Small intestine (tissue), 7 donors: ENCODE results near the gene KCNJ18. TPM values are rescaled to one million over a fixed set of nuclear protein-coding genes. Genes with fewer than 3 reads are reported as not detected.
"Not testable (repeated sequence)": the region's sequence is repeated elsewhere in the genome, so short reads cannot be mapped to it uniquely, and the experiment has no call there.

ENCODE experiments used
- DNase-seq, 2 donors: peaks; one replicate each; pipeline versions ENCODE4 v3.0.0 to v3.0.0-alpha.2; 2013
- FAIRE-seq: peaks from 2 replicates; lab custom pipeline; 2012; peaks lifted over from hg19 to GRCh38; lab: Jason Lieb, UNC
- H3K27ac ChIP-seq, 3 donors: one replicate each; pipeline ENCODE4 v1.5.1; 2013; ENCODE audit warnings: low read length in 2 of 3, mild to moderate bottlenecking in 2 of 3, control low read depth in 1 of 3, inconsistent platforms in 1 of 3, low read depth in 1 of 3, moderate library complexity in 1 of 3
- H3K27me3 ChIP-seq, 3 donors: one replicate each; pipeline ENCODE4 v1.6.1; 2013; ENCODE audit warnings: low read length in 3 of 3, inconsistent platforms in 1 of 3; ENCODE audit not compliant: control insufficient read depth in 3 of 3, insufficient read depth in 3 of 3
- H3K36me3 ChIP-seq, 3 donors: one replicate each; pipeline ENCODE4 v1.6.1; 2013; ENCODE audit warnings: low read length in 3 of 3, inconsistent platforms in 1 of 3, low read depth in 1 of 3, mild to moderate bottlenecking in 1 of 3, moderate library complexity in 1 of 3; ENCODE audit not compliant: control insufficient read depth in 3 of 3, insufficient read depth in 2 of 3
- H3K4me1 ChIP-seq, 3 donors: one replicate each; pipeline ENCODE4 v1.6.1; 2013; ENCODE audit warnings: low read length in 2 of 3, inconsistent platforms in 1 of 3, low read depth in 1 of 3, mild to moderate bottlenecking in 1 of 3, moderate library complexity in 1 of 3; ENCODE audit not compliant: control insufficient read depth in 3 of 3, insufficient read depth in 2 of 3
- H3K4me3 ChIP-seq, 3 donors: one replicate each; pipeline ENCODE4 v1.5.1; 2013; ENCODE audit warnings: low read length in 3 of 3, control low read depth in 1 of 3, inconsistent platforms in 1 of 3, low read depth in 1 of 3, mild to moderate bottlenecking in 1 of 3, moderate library complexity in 1 of 3
- H3K9me3 ChIP-seq, 2 donors: one replicate each; pipeline ENCODE4 v1.6.1; 2013; ENCODE audit warnings: low read depth in 1 of 2, low read length in 1 of 2; ENCODE audit not compliant: control insufficient read depth in 2 of 2, insufficient read depth in 1 of 2
- WGBS, 3 donors: extraction: QIAGEN DNeasy Blood & Tissue Kit; methylation state at CpG; one replicate each; pipeline ENCODE4 v1.1.7; 2013; 5-methylcytosine and 5-hydroxymethylcytosine counted together
- polyA plus RNA-seq, 4 donors: library from polyadenylated mRNA; stranded (reverse) in 3 of 4; unstranded in 1 of 4; fragments of 200-250 nt in 3 of 4; fragments of 120-200 nt in 1 of 4; gene quantifications; one replicate each; pipeline versions ENCODE4 v1.2.1 to v1.2.3, GENCODE V29; 2013
- donor health status: healthy with polysubstance abuse.
- donor health status: control.
- donor health status: control.
- donor health status: Bipolar disorder and iron deficiency.
- donor health status: healthy.

The KCNJ18 gene
- polyA plus RNA-seq, 4 donors: not detected

DNA sequence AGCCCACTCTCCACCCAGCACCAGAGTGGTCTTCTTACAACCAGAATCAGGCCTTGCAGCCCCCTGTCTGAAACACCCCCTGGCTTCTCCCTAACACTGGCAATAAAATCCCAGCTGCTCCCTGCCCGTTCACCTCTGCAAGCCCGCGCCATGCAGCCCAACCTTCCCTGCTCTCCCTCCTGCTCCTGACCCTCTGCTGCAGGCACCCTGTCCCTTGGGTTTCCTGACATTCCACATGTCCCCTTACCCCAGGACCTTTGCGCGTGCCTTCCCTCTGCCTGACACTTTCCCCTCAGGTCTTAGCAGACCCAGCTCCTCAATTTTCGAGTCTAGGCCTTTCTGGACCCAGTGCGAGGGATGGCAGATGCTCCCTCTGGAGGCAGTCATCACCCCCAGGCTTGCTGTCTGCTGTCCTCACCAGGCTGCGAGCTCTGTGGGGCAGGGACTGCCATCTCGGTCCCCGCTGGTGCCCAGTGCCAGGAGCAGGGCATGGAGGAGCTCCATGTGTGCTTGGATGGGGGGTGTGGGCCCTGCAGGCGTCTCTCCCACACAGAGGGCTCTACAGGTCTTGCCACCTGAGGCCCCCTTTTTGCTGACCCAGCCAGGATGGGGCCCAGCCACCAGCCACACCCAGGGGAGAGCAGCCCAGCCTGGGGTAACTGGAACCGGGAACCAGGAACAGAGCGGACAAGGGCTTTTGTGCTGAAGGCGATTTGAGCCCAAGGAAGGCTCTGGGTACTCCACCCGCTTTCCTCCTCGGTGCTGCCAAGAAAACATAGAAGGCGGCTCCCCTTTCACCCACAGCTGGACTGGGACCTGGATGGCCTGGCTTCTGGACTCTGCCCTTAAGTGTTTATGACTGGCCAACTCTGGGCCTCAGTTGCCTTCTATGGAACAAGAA lies 15.6 kb downstream of the KCNJ18 start:
- not testable (repeated sequence) for DNase-seq
- WGBS, 3 donors: 73 to 78% (median 75%) methylated on average over 13 to 15 of the region's 17 CpGs

DNA sequence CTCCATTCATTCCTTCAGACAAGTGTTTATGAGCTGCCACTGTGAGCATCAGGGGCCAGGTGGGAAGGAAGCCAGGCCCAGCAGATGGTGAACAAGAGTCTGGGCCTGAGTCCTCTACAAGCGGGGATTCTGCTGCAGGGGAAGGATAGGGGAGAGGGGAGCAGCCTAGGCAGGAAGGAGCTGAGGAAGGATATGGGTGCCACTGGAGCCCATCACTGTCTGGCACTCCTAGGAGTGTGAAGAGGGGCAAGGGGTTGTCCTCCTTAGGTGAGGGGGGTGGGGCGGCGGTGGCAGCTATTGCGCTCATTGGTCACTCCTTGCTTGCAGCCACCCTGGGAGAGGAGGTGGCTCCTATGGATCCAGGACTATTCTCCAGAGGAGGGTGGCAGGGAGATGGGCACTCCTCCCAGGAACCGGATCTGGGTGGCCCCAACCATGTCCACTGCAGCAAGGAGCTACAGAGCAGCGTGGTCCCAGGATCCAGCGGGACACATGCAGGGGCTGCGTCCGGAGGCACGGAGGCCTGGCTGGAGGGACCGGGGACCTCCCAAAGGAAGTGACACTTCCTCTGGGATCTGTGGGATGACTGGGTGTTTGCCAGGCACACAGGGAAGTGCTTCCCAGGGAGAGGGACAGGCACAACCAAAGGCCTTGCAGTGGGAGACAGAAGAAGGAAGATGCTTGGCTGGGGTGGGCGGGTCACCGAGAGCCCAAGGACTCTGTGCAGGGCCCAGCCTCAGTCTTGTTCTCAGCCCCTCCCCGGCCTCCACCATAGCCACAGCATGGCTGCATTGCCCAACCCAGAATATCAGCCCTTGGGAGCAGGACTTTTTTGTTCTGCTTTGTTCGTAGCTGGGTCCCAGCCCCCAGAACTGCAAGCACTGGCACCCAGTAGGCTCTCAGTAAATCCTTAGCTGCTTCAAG lies 16.6 kb downstream of the KCNJ18 start:
- FAIRE-seq, DNase-seq, H3K4me3 ChIP-seq, H3K36me3 ChIP-seq, H3K27ac ChIP-seq, H3K27me3 ChIP-seq, H3K4me1 ChIP-seq: not testable (repeated sequence)
- WGBS, 3 donors: 82 to 85% (median 84%) methylated on average over 14 to 15 of the region's 15 CpGs
- peaks cover 0 to 34% of the 10 kb centered on the region in 2 donors for H3K9me3 ChIP-seq

More for the DNA sequence above, 15.6 kb downstream of the KCNJ18 start:
- not testable (repeated sequence) for H3K4me3 ChIP-seq, FAIRE-seq, H3K27me3 ChIP-seq, H3K36me3 ChIP-seq, H3K4me1 ChIP-seq, H3K27ac ChIP-seq
- H3K9me3 ChIP-seq: peaks cover 0 to 34% of the 10 kb centered on the region in 2 donors

DNA sequence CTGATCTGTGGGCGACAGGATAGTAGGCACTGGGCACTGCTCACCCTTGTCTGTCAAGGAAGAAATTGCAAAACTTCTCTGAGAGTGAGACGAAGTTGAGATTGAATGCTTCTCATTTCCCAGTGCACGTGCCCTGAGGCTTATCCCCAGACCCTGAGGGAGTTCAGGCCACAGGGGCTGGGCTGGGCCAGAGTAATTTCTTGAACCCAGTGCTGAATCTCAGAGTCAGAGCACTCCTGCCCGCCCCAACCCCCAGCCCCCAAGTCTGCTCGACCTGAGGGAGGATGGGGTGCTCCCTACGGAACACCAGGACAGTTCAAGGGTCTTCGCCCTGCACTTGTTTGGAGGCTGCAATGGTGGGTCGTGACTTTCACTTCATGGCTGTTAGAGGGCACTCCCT lies 17.7 kb downstream of the KCNJ18 start:
- WGBS, 3 donors: 46 to 61% (median 59%) methylated on average over 6 to 8 of the region's 8 CpGs
- peaks cover 0 to 27% of the 10 kb centered on the region in 2 donors for H3K9me3 ChIP-seq
- H3K36me3 ChIP-seq, H3K4me3 ChIP-seq, H3K27ac ChIP-seq, H3K27me3 ChIP-seq, DNase-seq, H3K4me1 ChIP-seq, FAIRE-seq: not testable (repeated sequence)

DNA sequence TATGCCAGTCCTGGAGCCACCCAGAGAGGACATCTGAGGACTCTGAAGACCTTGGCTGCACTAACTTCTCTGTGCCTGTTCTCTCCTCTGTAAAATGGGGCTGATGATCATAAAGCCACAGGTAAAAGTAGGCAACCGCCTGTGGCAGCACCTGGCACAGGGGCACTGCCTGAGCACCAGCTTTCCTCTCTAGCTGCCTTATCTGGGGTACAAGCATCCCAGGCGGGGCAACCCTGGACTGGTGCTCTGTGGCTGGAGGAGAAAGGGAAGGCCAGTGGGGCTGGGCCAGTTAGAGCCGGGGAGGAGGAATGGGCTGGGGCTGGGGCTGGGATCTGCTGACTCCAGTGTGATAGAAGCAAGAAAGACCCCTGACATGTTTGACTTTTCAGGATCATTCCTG lies 18.2 kb downstream of the KCNJ18 start:
- not testable (repeated sequence) for DNase-seq, H3K27ac ChIP-seq, H3K27me3 ChIP-seq, H3K36me3 ChIP-seq, H3K4me3 ChIP-seq, H3K4me1 ChIP-seq, FAIRE-seq
- WGBS, 3 donors: 50 to 87% (median 68%) methylated on average over 3 of the region's 3 CpGs
- peaks cover 0 to 22% of the 10 kb centered on the region in 2 donors for H3K9me3 ChIP-seq

DNA sequence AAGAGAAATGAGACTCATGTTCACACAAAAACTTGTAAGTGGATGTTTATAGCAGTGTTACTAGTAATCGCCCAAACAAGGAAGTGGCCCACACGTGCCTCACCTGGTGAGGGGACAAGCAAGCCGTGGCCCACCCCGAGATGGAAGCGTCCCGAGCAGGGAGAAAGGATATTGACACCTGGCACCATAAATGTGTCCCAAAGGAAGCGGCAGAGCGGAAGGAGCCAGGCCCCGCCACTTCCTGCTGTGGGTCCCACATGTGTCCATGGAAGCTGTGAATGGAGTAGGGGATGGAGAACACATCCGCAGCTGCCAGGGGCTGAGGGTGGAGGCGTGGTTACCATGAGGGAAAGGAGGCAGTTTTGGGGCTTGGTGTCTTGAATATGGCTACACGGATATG lies 18.9 kb downstream of the KCNJ18 start:
- H3K36me3 ChIP-seq: no peaks in the 10 kb centered on the region
- no peaks in the 10 kb centered on the region for H3K27me3 ChIP-seq
- WGBS, 3 donors: 70 to 80% (median 71%) methylated on average over 12 of the region's 12 CpGs
- H3K9me3 ChIP-seq: peaks cover 0 to 20% of the 10 kb centered on the region in 2 donors
- H3K4me1 ChIP-seq: no peaks in the 10 kb centered on the region
- DNase-seq (no peak), FAIRE-seq (no peak)
- H3K27ac ChIP-seq: no peak overlapping the region
- no peak overlapping the region for H3K4me3 ChIP-seq

DNA sequence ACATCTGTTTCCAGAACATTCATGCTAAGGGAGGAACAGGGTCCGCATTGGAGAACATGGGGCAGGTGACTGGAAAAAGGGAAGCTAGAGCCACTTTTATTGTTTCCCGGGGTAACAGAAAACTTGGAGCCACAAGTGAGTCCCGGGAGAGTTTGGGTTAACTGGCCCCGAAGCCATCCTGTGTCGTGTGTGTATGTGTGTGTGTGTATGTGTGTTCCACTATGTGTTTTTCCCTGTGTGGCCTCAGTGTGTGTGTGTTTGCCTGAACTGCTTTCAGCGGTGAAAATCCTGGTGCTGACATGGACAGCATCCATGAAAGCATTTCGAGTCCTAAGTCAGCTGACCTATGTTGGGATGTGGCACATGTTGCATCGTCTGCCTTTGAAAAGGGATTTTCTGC lies 20.7 kb downstream of the KCNJ18 start:
- 66 to 69% (median 68%) methylated on average over 7 to 8 of the region's 8 CpGs for WGBS, 3 donors

DNA sequence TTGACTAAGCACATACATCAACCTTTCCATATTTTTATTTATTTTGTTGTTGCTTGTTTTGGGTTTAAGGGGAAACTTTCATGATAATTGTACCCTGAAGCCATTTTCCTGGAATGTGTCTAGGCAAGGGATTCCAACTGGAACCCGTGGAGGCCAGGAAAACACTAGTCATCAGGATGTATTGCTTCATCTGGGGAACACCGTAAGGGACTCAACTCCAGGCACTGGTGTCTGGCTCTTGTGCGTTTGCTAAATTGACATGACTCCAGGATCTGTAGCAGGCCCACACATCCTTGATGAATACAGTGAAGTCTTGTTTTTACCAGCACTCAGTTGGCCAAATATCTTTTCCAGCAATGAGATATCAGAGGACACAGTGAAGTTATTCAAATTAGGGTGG lies 21.3 kb downstream of the KCNJ18 start:
- H3K4me3 ChIP-seq, H3K27me3 ChIP-seq, H3K4me1 ChIP-seq, H3K9me3 ChIP-seq, H3K36me3 ChIP-seq, H3K27ac ChIP-seq, DNase-seq, FAIRE-seq: not testable (repeated sequence)
- no CpG with 5 or more reads among the region's 3 CpGs for WGBS, 3 donors

More for the DNA sequence above, 20.7 kb downstream of the KCNJ18 start:
- not testable (repeated sequence) for H3K27me3 ChIP-seq, DNase-seq, H3K27ac ChIP-seq, H3K36me3 ChIP-seq, FAIRE-seq, H3K4me1 ChIP-seq, H3K4me3 ChIP-seq
- H3K9me3 ChIP-seq: peaks cover 0 to 11% of the 10 kb centered on the region in 2 donors

DNA sequence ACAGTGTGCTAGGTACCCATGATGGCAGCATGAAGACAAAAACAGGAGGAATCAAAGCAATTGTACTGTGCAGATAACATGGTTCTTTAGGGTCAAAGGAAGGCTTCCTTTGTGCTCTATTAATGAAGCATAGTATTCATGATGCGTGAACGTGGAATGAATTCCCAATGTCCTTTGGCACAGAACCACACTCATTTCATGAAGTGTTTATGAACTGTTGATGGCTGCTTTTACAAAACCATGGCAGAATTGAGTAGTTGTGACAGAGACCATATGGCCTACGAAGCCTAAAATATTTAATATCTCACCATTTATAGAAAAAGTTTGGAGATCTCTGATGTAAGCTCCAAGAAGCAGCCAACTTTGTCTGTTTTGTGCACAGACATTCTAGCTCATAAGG lies 22.4 kb downstream of the KCNJ18 start:
- H3K27ac ChIP-seq, FAIRE-seq, H3K27me3 ChIP-seq, H3K4me1 ChIP-seq, DNase-seq, H3K4me3 ChIP-seq, H3K9me3 ChIP-seq, H3K36me3 ChIP-seq: not testable (repeated sequence)
- WGBS, 3 donors: 37 to 58% (median 46%) methylated on average over 3 of the region's 3 CpGs
